Islet precursor cell (in vitro differentiated cells): Measurements from ENCODE around the gene NUBP1.
"Not testable (repeated sequence)": the region's sequence is repeated elsewhere in the genome, so short reads cannot be mapped to it uniquely, and the experiment has no call there.

Source experiments
- DNase-seq: peaks from one replicate; pipeline ENCODE4 v3.0.0-alpha.2; 2018

The NUBP1 gene

DNA sequence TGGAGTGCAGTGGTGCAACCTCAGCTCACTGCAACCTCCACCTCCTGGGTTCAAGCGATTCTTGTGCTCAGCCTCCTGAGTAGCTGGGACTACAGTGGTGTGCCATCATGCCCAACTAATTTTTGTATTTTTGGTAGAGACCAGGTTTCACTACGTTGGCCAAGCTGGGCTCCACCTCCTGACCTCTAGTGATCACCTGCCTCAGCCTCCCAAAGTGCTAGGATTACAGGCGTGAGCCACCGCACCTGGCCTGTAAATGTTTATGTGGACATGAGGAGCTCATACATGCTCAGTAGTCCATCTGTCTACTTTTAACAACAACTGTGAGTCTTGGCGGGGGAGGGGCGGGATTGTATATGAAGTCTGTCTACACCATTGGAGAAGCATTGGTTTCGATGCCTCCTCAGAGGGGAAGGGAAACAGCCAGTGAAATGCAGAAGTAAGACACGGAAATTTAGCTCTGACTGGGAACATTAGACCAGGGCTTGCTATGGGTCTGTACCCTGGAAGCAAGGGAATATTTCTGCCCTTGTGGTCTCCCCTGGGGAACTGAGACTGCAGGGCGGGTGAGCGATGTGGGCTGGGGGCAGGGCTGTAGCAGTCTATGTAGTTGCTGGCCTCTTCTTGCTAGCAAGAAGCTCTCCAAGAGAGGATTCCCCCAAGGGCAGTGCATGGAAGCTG lies 9.3 kb downstream of the NUBP1 start:
- no peak for DNase-seq

DNA sequence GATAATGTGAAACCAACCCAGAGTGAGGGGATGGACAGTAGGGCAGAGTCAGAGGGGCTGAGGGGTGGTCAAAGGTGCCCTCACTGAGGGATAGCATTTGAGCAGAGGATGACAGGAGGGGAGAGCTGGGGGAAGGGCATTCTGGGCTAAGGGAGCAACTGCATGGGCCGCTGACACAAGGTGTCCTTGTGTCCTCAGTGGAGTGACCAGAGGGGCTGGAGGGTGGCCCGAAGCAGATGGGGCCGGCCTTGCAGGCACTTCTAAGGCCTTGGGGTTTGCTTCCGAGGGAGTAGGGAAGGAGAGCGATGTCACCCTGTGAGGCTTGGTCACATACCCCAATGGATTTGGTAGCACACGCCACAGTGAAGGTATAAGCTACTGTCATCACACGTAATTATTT lies 10.0 kb downstream of the NUBP1 start:
- no peak for DNase-seq

DNA sequence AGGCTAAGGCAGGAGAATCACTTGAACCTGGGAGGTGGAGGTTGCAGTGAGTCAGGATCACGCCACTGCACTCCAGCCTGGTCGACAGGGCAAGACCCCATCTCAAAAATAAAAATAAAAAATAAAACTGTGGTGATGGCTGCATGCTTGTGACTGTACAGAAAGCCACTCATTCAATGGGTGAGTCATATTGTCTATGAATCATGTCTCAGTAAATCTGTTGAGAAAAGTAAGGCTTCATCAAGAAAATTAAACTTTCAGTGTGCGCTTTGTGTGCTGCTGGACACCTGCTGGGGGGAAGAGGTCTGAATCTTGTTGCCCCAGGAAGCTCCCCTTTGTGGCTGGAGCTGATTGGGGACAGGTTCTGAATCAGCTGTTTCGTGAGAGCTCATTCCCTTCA lies 11.3 kb downstream of the NUBP1 start:
- DNase-seq: no peak

DNA sequence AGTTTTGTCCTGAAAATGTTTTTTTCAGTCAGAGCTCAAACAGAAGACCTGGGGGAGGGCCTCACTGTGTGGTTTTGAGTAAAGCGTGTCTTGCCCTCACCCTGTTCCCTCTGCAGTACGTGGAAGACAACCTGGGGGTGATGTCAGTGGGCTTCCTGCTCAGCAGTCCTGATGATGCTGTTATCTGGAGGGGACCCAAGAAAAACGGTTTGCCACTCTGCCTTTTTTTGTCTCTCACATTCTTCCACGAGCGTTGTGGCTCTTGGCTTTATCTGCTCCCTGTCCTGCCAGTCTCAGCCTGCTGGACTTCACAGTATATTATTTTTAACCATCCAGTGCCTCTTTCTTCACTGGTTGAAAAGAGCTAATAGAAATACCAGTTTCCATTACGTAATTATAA lies 12.9 kb downstream of the NUBP1 start:
- DNase-seq: no peak

DNA sequence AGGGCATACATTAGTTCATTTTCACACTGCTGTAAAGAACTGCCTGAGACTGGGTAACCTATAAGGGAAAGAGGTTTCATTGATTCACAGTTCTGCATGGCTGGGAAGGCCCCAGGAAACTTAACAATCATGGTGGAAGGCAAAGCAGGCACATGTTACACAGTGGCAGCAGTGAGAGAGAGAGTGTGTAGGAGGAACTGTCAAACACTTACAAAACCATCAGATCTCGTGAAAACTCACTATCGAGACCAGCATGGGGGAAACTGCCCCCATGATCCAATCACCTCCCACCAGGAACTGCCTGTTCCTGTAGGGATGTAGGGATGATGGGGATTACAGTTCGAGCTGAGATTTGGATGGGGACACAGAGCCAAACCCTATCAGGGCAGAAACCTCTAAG lies 17.2 kb downstream of the NUBP1 start:
- no peak for DNase-seq

DNA sequence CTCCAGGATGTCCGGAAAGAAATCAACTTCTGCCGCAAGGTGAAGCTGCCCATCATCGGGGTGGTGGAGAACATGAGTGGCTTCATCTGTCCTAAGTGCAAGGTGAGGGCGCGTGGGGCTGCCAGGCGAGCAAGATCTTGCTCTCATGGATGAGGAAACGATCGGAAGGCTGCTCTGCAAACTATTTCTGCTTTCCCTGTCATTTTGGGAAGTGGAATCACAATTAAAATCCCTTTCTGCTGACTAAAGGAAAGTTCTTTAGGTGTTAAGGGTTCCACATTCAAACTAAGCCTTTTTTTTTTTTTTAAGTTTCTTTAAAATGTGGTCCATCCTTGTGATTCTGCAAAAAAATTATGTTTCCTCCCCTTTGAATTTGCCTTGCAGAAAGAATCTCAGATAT lies 17.7 kb downstream of the NUBP1 start:
- DNase-seq: no peak

DNA sequence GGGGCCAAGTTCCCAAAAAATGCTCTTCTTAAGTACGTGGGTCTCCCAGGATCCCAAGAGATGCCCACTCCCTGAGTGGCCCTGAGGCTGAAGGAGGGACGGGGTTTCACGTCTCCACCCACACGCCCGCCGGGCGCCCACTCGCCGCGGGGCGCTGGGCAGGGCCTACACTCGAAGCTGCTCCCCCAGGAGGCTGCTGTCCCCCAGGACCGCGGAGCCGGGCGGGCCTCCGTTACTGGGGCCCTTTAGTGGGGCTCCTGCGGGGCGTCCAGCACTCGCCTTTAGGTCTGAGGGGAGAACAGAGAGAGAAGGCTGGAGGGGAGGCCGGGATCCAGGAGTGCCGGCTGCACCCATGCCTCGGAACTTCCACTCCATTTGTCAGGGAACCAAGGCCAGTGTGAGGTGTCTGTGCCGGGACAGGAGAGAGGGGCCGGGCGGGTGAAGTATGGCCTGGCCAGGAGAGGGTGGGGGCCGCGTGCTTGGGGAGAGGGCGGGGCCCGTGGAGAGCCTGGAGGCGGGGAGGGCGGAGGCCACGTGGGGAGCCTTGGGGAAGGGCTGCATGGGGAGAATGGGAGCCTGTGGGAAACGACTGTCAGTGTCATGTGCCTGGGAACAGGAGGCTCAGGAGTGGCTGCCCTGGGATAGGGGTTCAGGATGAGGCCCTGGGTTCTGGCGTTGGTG lies 18.8 kb downstream of the NUBP1 start:
- DNase-seq: no peak

DNA sequence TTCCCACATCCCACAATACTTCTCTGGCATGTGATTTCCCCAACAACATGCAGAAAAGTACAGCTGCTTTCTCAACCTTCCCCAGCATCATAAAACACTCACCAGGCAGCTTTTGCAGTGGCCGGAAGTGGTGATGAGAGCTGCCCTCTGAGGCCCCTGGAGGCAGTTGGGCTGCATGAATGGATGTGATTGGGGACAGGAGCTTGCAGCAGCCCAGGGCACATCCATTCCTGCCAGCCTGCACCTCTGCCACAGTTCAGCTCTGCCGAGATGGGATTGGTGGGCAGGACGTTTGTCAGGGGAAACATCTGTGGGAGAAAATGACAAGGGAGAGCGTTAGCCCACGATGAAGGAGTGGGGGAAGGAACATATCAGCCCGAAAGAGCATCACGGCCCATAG lies 19.8 kb downstream of the NUBP1 start:
- no peak for DNase-seq

DNA sequence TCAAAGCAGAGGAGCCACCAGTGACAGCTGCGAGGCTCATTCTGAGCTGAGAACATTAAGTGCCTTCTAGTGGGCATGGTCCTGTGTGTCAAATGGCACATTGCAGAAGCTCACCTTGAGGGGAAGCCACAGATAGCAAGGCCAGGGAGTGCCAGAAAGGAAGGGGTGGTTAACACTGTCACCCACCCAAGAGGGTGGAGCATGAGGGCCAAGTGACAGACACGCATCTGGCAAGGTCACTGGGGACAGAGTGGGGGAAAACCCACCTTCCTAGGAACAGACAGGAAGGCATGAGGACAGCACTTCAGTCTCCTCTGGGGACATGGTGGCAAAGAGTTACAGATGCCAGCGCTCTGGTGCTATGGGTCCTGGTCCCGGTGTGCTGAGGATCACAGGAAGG lies 22.1 kb downstream of the NUBP1 start:
- DNase-seq: no peak

DNA sequence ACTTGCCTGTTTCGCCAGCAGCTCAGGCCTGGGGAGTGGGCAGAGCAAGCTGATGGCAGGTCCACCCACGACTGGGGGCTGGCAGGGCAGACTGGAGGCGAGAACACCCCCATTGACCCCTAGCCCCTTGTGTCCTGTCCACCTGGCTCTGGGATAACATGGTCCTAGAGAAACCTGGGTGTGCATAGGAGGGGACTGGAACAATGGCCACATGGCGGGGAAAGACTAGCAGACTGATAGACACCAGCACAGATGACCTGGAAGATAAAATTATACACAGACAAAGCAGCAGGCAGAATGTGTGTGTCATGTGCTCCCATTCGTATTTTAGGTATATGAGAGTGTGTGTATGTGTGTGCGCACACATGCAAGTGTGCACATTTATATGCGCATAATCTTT lies 23.5 kb downstream of the NUBP1 start:
- no peak for DNase-seq

DNA sequence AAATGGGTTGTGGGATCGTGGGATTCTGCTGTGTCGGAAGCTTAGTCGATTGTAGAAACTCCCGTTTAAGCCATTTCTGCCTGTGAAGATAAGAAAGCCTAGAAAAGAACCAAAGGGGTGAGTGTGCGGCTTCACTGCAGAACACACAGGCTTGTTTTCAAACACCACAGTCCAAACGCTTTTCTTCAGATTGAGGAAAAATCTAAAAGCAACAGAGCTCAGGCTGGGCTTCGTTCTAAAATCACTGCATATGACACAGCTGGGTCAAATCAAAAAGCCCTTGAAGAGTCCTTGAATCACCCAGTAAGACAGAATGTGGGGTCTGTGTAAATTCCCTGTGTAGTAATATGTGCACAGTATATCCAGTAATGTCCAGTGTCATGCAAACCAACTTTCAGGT lies 25.7 kb downstream of the NUBP1 start:
- no peak for DNase-seq

DNA sequence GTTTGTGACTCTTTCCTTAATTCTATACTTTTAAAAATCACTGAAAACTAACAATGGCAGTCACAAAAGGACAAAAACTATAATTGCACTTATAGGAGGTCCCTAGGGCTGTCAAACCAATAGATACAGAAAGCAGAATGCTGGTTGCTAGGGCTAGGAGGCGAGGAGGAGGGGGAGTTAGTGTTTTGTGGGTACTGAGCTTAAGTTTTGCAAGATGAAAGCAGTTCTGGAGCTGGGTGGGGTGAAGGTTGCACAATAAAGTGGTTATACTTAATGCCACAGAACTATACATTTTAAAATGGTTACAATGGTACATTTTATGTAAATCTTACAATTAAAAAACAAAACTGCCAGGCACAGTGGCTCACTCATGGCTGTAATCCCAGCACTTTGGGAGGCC lies 27.3 kb downstream of the NUBP1 start:
- DNase-seq: no peak

DNA sequence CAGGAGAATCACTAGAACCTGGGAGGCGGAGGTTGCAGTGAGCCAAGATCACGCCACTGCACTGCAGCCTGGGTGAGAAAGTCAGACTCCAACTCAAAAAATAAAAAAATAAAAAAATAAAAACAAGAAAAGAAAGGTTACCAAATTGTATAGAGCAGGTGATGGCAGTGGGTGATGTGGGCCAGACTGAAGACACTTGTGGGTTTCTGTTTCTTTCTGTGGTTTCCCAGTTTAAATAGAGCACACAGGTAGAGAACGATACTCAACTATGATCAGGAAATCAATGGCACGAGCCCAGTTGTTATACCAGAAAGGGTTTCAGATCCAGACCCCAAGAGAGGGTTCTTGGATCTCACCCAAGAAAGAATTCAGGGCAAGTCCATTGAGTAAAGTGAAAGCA lies 32.6 kb downstream of the NUBP1 start:
- DNase-seq: no peak

DNA sequence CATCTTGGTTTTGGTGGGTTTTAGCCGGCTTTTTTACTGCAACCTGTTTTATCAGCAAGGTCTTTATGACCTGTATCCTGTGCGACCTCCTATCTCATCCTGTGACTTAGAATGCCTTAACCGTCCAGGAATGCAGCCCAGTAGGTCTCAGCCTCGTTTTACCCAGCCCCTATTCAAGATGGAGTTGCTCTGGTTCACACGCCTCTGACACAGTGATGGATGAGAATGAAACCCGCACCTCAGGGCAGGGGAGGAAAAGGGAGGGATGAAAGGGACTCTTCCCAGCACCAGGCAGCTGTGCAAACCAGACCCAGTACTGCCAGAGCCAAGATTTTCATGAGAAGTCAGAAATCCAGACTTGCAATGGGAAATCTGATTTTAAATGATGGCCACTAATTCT lies 33.3 kb downstream of the NUBP1 start:
- DNase-seq: not testable (repeated sequence)

DNA sequence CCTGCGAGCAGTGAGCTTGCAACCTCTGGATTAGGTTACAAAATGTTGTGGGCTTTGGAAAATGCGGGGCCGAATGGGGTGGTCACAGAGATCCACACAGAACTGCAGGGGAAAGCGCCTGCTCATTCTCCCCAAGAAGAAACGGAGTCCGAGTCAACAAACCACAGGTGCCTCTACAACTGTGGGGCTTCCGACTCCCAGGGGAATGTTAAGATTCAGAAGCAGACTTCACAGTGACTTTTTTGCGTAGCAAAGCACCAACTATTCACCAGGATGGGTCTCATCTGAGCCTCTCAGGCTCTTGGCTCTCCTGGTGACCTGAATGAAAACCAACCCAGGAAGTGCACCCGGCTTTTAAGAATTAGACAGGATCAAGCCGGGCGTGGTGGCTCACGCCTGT lies 33.7 kb downstream of the NUBP1 start:
- DNase-seq: no peak

DNA sequence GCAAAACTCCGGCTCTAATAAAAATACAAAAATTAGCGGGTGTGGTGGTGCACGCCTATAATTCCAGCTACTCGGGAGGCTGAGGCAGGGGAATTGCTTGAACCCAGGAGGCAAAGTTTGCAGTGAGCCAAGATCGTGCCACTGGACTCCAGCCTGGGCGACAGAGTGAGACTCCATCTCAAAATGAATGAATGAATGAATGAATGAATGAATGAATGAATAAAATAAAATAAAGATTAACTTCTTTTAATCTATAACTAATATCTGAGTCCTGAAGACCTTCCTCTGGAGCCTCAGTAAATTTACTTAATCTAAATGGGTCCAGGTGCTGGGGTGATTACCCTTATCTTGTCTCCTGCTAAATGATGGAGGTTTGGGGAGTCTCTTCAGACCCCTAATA lies 36.3 kb downstream of the NUBP1 start:
- not testable (repeated sequence) for DNase-seq

DNA sequence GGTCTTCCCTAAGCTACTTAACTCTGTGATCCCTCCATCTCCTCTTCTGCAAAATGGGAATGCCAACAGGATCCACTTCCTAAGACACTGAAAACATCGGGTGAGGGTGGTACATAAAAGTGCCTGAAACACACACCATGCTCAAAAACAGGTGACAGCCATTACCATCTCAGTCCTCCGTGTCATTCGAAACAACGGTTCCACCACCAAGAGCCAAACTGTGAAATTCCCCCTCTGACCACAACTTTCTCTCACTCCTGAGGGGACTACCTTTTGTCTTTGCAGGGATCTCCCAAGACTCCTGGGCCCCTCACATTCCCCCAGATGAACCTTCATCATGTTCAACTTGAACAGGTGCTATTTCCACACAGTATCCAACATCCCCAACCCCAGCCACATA lies 37.0 kb downstream of the NUBP1 start:
- DNase-seq: no peak

DNA sequence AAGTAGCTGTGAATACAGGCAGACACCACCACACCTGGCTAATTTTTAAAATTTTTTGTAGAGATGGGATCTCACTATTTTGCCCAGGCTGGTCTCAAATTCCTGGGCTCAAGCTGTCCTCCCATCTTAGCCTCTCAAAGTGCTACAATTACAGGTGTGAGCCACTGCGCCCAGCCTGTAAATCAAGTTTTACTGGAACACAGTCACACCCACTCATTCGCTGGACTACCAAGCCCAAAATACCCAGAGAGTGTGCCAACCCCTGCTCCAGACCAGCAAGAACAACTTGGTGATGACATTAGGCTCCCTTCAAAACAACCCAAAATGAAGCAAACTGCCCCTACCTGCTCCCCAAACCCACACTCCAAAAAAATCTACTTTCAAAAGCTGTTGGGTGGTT lies 39.0 kb downstream of the NUBP1 start:
- DNase-seq: no peak

DNA sequence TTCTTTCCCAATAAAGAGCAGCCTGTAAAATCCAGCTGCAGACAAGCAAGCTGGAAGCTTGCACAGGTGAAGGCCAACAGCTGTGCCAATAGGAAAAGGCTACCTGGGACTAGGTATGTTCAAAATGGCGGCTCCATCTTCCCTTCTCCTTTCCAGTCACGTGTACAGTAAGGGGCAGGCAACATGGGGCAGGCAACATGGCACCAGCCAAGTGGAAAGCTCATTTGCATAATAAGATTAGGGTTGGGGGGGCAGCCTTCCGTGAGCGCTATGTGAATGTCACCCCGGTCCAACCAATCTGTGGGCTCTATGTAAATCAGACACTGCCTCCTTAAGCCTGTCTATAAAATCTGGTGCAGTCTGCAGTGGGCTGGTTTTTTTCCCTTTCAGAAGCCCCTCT lies 43.7 kb downstream of the NUBP1 start:
- DNase-seq: no peak

DNA sequence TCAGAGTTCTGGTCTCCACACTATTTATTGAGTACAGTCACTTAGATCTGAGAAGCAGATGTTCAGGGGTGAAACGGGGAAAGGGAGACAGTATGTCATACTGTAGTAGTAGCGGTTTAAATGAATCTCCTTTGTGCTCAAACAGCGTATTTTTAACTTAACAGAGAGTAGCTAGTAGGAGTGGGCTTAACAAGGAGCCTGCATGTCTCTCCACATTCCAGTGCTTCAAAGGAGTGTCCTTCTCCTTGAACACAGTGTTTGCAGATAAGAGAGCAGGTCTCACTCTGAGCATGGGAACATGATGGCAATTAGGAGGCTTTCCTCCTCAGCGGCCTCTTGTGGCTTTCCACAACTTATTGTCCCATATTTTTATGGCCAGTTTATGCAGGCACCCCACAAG lies 45.0 kb downstream of the NUBP1 start:
- DNase-seq: not testable (repeated sequence)

DNA sequence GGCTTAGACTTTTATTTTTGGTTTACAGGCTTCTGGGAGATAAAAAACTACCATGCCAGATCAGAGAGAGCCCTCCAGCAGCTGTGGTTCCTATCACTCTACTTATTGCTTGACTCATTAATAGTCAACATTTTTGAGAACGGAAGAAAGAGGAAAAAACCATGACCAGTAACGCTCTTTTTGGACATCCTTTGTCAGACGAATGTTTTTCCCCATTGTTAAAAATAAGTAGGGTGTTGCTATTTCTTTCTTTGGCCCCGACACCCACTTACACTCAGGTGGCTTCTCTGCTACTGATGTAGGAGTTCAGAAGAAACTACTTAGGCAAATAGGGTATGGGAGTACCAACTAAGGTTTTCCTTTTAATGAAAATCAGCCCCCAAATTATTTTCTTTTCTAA lies 47.4 kb downstream of the NUBP1 start:
- no peak for DNase-seq

DNA sequence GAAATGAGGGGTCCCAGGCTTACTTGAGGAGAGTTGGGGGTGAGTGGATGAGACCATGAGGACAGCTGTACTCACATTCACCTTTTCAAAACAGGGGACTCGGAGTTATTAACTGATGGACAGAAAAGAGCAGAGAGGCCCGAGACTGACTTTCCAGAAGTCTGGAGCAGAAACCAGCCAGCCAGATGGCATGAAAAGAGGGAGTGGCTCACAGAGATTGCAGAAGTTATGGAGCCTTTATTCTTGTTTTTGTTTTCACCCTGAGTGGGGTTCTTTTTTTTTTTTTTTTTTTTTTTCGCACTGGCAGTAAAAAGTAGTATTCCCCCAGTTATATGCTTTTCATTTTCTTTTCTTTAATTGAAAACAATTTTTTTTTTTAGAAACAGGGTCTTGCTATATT lies 56.1 kb downstream of the NUBP1 start:
- no peak for DNase-seq

DNA sequence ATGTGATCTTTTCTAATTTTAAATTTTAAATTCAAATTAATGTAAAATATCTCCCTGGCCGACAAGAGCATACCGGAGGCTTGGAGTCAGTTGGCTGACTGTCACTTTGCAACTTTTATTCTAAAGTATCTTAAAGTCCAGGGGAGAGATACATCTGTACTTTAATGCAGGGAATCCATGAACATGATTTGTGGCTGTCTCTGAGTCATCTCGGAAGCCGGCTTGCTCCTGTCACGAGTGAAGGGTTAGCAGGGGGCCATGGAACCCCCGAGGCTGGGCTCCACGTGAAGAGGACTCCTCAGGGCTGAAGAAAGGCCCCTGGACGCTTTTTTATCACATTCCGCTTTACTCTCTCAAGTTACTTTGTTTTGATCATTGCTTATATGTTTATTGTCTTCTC lies 61.7 kb downstream of the NUBP1 start:
- no peak for DNase-seq

DNA sequence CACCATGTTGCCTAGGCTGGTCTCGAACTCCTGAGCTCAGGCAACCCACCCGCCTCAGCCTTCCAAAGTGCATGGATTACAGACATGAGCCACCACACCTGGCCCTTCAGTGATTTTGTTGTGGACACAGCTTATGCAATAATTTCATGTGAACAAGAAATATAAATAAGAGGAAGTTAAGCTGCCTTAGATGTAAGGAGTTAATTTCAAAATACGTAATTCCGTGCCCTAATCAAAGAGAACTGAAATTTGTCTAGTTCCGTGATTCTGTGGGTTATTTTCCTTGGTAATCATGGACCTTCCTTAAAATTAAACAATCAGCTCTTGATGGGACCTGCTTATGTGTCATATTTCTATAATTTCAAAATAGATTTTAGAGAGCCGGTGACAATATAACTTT lies 63.1 kb downstream of the NUBP1 start:
- no peak for DNase-seq

DNA sequence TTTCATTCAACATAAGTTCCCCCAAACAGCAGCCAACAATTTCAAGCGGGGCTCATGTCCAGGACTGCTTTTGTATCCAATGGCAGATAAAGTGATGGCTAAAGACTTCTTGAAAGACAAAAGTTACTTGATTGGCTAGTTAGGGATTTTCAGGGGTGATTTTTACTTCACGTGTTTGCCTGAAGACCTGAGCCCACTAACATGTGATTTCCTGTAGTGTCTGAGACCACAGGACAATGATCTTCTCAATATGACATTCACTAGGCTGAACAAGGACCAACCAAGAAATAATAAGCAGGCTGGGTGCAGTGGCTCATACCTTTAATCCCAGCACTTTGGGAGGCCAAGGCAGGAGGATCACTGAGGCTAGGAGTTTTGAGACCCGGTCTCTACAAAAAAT lies 64.6 kb downstream of the NUBP1 start:
- DNase-seq: no peak
